NCI-H1694 treated with DMSO at 0.1 percent for 48 hours (cell line): ENCODE data around the gene AHSG.

Experiments
- DNase-seq: peaks from one replicate; lab custom pipeline; 2025; lab: John Stamatoyannopoulos, UW

AHSG gene

DNA sequence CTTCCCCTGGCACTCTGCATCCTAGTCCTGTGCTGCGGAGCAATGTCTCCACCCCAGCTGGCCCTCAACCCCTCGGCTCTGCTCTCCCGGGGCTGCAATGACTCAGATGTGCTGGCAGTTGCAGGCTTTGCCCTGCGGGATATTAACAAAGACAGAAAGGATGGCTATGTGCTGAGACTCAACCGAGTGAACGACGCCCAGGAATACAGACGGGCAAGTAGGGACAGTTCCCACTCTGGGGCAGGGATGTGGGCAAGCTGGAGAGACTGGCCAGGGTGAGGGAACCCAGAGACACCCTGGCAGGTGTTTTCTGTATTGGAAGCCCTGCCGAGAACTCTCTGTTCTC lies 27.6 kb downstream of the AHSG start:
- DNase-seq, result no peak

DNA sequence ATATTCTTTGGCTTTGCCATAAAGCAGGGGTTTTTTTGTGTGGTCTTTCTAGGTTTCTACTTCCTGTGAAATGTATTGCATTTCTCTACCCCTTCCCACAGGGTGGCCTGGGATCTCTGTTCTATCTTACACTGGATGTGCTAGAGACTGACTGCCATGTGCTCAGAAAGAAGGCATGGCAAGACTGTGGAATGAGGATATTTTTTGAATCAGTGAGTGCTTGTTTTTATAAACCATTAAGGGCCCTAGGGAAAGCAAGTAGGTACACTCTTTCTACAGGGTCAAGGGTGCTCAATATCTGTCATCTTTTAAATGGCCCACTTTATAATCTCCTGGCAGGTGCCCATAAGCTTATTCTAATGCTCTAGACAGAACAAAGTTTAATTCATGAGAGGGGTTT lies 28.1 kb downstream of the AHSG start:
- DNase-seq, result no peak

DNA sequence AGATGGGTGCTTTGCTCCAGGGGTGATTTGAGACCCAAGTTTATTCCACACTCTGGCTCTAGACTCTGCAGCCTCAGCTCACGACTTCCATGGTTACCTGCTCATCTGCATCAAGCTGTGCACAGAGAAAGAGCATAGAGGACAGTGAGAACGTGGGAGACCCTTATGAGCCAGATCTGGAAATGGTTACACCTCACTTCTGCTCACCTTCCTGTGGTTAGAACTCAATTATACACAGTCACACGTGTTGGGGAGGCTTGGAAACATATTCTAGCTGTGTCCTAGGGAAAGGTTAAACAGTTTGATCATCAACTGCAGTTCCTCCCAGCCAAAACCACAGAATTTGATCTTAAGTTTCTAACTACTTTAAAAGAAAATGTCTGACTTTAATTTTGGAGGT lies 29.2 kb downstream of the AHSG start:
- DNase-seq, result no peak

DNA sequence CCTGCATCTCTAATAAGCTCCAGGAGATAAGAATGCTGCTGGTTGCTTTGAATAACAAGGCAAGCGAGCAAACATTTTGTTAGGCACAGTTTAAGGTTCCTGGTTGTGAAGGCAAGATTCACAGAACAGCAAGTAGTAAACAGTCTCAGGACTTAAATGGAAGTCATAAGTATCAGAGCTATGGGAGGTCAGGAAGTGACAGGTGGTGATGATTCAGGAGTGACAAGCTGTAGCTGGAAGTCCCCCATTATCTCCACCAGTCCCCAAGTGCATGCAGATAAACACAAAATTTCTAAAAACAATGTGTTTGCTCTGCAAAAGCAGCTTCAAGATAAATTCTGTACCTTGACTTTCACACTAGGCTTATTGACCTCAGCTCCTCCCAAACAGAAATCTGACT lies 30.6 kb downstream of the AHSG start:
- no peak for DNase-seq

DNA sequence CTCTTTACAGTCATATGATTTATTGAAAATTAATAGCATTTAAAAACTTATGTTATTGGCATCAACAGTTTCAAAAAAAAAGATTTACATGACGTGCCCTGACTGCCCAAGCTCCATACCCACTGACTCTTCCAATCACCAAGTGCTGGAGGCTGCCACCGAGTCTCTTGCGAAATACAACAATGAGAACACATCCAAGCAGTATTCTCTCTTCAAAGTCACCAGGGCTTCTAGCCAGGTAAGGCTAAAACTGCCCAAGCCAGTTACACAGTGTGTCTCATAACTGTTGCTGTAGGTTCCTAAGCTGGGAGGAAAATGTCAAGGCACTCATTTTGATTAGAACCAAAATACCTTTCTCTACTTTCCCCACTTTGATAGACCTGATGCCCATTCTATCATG lies 31.8 kb downstream of the AHSG start:
- no peak for DNase-seq

DNA sequence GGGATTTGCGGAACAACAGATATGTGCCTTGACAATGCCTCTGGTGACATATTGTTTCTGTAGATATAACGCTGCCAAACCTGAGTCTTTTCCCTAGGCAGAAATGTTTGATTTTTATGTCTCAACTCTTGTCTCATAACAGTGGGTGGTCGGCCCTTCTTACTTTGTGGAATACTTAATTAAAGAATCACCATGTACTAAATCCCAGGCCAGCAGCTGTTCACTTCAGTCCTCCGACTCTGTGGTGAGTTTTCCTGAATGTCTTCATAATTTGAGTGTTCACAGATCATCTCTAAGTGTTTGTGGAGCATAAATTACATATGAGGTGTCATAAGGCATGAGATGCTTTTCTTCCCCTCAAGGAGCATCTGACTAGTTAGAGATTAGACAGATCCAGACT lies 33.2 kb downstream of the AHSG start:
- no peak for DNase-seq

DNA sequence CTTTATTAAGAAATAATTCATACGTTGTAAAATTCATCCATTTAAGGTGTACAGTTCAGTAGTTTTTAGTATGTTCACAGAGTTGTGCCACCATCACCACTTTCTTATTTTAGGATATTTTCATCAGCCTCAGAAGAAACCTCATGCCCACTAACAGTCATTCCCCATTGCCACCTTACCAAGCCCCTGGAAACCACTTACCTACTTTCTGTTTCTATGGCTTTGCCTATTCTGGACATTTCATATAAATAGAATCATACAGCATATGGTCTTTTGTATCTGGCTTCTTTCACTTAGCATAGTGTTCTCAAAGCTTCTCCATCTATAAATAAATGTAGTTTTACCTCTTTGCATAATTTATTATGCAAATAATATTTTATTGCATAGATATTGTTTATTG lies 34.0 kb downstream of the AHSG start:
- DNase-seq, result no peak

DNA sequence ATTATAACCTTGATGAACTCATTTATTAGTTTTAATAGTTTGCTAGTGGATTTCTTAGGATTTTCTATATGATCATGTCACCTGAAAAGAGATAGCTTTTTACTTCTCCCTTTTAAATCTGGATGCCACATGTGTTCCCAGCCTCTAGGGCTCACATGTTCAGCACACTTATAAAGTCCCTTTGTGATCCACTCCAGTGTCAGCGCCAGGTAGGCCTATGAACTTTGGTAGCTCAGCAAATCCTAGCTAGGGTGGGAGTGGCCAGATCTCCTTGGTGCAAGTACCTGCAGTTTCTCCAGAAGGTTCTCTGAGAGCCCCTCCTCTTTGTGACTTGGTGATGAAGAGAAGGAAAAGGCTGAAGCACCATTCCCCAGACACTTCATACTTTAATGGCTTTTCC lies 36.0 kb downstream of the AHSG start:
- no peak for DNase-seq

DNA sequence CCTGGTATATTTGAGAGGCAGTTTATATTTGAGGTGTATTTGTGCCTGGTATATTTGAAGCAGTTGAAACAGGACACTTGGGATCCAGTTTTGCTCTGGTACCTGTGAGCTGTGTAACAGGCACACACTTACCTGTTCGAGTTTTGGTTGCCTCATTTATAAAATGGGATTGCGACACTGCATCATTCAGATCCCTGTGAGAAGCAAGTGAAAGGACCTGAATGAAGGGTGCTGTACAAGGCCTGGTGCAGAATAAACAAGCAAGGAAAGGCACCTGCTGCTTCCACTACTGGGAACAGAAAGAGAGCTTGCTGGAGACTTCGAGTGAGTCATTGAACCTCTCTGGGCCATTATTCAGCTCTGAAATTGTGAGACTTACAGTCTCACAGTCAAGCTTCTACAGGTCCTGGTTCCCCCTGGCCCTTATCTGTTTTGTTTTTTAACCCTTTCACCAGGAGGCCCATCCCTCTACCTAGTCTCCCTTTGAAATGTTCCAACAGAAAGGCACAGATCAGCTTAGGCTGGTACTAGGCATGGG lies 38.9 kb downstream of the AHSG start:
- DNase-seq, result no peak

DNA sequence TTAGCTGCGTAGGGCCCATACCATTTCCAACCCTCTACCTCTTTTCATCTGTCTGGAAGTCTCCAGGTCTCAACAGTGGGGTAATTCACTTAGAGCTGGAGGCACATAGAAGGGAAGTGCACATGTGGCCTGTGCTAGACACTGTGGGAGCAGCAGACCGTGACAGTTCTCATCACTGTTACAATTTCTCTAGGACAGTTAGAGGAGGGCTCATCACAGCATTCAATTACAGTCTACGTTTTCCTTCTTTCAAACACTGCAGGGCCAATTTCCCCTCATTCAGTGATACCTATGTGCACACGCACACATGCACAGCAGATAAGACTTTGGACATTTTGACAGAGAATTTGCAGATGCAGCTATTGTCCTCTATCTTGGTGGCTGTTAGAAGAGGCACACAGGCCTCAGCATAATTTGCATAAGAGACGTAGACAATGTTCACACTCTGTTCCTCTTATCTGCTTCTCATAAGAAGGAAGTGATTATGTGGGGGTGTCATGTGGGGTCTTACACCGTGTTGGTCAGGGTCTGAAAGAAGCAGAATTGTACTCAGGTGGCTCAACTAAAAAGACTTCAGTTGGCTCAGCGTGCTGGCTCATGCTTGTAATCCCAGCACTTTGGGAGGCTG lies 40.3 kb downstream of the AHSG start:
- no peak for DNase-seq

DNA sequence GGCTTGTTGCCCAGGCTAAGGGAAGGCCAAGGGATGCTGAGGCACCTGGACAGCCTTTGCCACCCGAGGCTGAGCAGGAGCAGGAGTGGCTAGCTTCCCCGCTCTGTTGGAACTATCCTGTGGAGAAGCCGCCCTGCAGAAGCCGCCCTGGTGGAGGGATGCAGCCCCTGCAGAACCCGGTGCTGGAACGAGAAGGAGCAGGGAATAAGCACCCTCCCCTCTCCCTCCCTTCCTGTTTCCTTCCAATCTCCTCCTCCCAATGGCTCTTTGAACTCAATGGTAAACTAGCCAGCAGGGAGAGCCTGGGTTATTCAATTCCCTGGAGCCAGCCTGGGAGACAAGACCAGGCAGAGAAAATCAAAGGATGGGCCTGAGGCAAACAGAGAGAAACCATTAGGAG lies 41.1 kb downstream of the AHSG start:
- DNase-seq, result no peak

DNA sequence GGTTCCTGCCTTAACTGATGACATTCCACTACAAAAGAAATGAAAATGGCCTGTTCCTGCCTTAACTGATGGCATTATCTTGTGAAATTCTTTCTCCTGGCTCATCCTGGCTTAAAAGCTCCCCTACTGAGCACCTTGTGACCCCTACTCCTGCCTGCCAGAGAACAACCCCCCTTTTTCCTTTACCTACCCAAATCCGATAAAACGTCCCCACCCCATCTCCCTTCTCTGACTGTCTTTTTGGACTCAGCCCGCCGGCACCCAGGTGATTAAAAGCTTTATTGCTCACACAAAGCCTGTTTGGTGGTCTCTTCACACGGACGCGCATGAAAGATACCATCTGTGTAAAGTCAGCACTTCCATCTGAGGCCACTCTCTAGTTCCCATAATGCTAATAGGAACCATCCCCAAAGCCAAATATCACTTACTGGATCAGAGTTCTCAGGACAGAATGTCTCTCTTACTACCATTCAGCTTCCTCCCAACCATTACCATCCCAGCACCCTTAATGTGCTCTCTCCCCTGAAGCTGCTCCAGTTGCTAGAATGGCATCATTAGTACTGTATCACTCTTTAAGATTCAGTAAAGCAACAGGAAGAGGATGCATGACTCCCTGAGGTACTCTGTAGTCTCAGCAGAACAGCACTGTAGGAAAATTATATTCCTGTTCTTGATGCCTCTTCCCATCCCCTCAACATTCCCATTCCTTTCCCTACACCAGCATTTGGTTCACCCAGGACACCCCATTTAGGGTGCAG lies 50.7 kb downstream of the AHSG start:
- DNase-seq, result no peak

DNA sequence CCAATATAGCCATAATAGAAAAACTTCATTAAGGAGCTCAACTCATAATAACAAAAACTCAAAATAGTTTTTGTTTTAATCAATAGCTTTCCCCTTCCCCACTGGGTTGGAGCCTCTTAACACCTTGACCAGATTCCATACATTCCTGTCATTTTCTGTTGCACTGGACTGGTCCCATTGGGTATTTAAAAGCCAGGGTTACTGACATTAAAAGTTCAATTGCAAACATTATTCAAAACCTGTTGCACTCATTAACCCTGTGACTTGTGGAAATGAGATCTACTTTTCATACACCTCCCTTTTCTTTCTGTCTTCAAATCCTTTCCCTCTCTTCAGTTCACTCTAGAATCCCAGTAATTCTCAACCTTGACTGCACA lies 51.2 kb downstream of the AHSG start:
- no peak for DNase-seq

DNA sequence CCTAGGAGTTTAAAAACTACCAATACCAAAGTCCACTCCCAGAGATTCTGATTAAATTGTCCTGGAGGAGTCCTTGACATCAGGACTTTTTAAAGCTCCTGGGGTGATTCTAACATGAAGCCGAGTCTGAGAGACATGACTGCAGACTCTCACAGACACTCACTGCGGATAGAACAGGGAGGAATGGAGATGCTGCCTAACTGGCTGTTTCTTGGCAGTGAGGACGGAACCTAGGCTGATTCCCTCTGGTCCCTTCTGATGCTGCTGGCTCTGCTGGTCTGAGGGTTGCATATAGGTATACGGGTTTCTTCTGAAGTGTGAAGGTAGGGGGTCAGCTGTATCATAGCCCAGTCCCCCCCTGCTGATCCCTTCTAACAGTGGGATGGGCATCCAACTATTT lies 51.6 kb downstream of the AHSG start:
- DNase-seq, result no peak

DNA sequence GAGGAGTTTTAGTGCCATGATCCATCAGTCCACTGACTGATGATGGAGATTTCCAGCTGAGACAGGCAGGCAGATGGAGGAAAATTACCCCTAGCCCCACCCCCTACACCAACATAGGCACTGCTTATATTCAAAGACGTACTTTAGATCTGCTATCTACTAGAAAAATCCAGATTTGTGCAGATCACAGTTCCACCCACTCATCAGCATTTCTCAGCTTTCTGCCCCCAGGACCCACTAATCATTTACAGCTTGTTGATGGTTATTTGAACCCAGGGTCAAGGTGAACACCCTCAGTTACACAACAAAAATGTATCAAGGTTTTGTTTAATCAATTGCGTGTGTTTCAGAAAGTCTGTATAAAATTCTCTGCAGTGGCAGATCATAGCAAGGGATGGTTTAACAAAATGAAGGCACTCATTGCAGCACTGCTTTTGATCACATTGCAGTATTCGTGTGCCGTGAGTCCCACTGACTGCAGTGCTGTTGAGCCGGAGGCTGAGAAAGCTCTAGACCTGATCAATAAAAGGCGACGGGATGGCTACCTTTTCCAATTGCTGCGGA lies 52.8 kb downstream of the AHSG start, which contains the start of gene HRG:
HRG (plus strand) TSS at position 390 of the 564 bp plus-strand sequence; CDS start at position 408, 18 bp downstream.
- DNase-seq, result no peak

DNA sequence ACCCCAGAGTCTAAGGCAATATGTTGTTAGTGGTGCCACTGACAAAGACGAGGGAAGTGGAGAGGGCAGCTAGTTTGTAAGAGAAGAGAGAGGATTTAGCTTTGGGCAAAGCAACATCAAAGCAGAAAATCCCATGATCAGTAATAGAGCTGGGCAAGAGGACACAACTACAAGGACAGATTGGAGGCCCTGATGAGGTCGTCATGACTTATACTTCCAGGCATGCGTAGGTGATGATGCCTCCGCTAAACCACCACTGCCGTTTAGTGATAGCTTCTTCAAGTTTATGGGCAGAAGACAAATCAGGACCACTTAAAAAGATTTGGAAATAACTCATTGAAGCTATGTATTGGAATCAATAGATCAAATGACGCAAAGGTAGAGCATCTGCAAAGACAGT lies 55.6 kb downstream of the AHSG start:
- no peak for DNase-seq

DNA sequence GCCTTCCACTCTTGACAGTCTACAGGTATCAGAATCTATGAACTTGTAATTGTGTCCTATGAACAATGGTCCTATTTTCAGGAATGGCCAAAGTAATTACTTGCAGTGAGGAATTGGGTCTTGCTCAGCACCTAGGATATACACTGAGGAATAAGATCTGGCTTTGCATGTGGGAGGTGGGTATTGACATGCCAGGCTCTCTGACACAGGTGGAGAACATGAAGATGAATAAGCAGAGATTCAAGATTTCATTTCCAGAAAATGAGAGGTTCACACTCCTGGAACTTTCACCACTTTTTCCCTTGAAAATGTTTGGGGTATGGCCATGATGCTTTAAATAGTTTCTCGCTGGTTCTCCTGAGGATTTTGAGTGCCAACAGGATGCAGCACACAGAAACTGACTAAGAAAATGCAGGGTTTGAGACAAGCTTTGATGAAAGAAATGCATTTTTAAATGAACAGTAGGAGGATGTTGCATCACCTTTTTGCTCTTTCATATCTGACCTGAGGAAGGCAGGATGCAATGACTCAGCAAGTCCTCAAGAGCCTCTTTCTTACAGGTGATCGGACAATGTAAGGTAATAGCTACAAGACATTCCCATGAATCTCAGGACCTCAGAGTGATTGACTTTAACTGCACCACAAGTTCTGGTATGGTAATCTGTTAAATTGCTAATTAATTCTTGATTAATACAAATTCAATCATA lies 56.7 kb downstream of the AHSG start:
- DNase-seq, result no peak

DNA sequence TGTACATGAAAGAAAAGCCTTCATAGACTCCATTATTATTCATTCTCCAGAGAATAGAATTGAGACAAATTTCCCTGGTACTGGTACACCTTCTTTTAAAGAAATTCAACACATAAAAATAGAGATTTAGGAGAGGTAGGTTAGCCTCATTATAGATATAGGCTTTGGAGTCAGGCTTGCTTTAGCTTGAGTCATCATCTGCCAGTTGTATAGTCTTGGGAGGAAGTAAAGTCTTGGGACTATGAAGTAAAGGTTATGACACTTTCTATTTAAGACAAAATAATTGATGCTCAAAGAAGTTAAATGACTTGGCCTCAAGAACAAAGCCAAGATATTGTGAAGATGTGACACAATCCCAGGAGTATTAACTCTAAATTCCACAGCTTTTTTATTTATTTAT lies 57.3 kb downstream of the AHSG start:
- no peak for DNase-seq
